OCI-LY3 (cell line): ENCODE data around the gene CAP1.
"Not testable (repeated sequence)": the region's sequence is repeated elsewhere in the genome, so short reads cannot be mapped to it uniquely, and the experiment has no call there.

ENCODE experiments used
- H2AFZ ChIP-seq: fragments of 200-600, 300-600 bp; shearing (Covaris generic); 2 replicates; pipeline ENCODE4 v1.6.0; 2014; ENCODE audit warnings: antibody characterized with exemption, low read depth, low read length
- H3K27ac ChIP-seq: fragments of 200-600, 300-600 bp; sonication (generic); 2 replicates; pipeline ENCODE4 v1.5.1; 2014; ENCODE audit warnings: mild to moderate bottlenecking, low read length, moderate library complexity, mixed read lengths
- H3K27me3 ChIP-seq: fragments of 200-600, 300-600 bp; sonication (generic); 2 replicates; pipeline ENCODE4 v1.6.1; 2014; ENCODE audit warnings: low read depth, low read length, mixed read lengths
- H3K36me3 ChIP-seq: fragments of 200-600, 300-600 bp; sonication (generic); replicated peaks from 2 replicates; pipeline ENCODE3; 2014; ENCODE audit warnings: low read depth, low read length, mixed read lengths
- H3K4me1 ChIP-seq: fragments of 300-600, 200-600 bp; sonication (generic); 2 replicates; pipeline ENCODE4 v1.6.1; 2014; ENCODE audit warnings: low read length, mixed read lengths
- H3K4me2 ChIP-seq: fragments of 200-600, 300-600 bp; sonication (generic); 2 replicates; pipeline ENCODE4 v1.6.1; 2014; ENCODE audit warnings: low read length, mixed read lengths
- H3K4me3 ChIP-seq: fragments of 300-600, 200-600 bp; sonication (generic); 2 replicates; pipeline ENCODE4 v1.5.1; 2014; ENCODE audit warnings: antibody characterized with exemption, mild to moderate bottlenecking, low read length, moderate library complexity
- H3K79me2 ChIP-seq: fragments of 300-600, 200-600 bp; shearing (Covaris generic); 2 replicates; pipeline ENCODE4 v1.6.1; 2014; ENCODE audit warnings: mild to moderate bottlenecking, low read length, mixed read lengths
- H3K9ac ChIP-seq: fragments of 300-600, 200-600 bp; shearing (Covaris generic); 2 replicates; pipeline ENCODE4 v1.6.0; 2014; ENCODE audit warnings: mild to moderate bottlenecking, low read length, moderate library complexity
- H3K9me3 ChIP-seq: fragments of 200-600, 300-600 bp; shearing (Covaris generic); 2 replicates; pipeline ENCODE4 v1.6.1; 2014; ENCODE audit warnings: low read length, mixed read lengths; ENCODE audit not compliant: insufficient read depth
- H4K20me1 ChIP-seq: fragments of 200-600, 300-600 bp; sonication (generic); 2 replicates; pipeline ENCODE4 v1.6.1; 2016; ENCODE audit warnings: low read length, mixed read lengths; ENCODE audit not compliant: insufficient read depth
- EZH2phosphoT487 ChIP-seq: fragments of 200-600 bp; shearing (Covaris generic); IDR thresholded peaks from 2 replicates; pipeline ENCODE4 v1.6.1; 2018; ENCODE audit warnings: antibody characterized with exemption, mixed run types, low read depth
- TF ChIP-seq, protein P1 (sequence below): fragments of 200-600, 300-600 bp; sonication (generic); IDR thresholded peaks from 2 replicates; pipeline ENCODE4 v1.5.1; 2014; ENCODE audit warnings: antibody characterized with exemption, low read length, low read depth

The CAP1 gene

DNA sequence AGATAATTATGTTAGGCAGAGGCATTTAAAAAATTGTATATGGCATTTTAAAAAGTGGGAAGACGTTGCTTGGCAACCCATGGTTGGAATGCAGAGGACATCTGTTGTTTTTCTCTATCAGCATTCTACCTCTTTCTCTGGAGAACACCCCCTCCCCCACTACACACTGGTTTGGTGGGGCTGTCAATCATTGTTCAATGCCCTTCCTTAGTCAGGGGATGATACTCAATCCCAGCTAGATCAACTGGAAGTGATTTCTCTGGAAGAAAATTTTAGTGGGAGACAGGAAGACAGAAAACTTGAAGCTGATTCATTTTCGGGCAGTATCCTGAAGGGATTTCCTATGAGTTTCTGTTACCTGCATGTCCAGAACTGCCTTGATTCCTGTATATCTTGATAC, 35.7 kb upstream of the CAP1 start:
- no peak overlapping the region for H2AFZ ChIP-seq
- H3K4me1 ChIP-seq = peaks cover 41% of the 10 kb centered on the region
- H3K9ac ChIP-seq = no peak overlapping the region
- no peak overlapping the region for H3K4me3 ChIP-seq
- no peaks in the 10 kb centered on the region for H4K20me1 ChIP-seq
- H3K27ac ChIP-seq = no peak overlapping the region
- TF ChIP-seq, protein P1, sequence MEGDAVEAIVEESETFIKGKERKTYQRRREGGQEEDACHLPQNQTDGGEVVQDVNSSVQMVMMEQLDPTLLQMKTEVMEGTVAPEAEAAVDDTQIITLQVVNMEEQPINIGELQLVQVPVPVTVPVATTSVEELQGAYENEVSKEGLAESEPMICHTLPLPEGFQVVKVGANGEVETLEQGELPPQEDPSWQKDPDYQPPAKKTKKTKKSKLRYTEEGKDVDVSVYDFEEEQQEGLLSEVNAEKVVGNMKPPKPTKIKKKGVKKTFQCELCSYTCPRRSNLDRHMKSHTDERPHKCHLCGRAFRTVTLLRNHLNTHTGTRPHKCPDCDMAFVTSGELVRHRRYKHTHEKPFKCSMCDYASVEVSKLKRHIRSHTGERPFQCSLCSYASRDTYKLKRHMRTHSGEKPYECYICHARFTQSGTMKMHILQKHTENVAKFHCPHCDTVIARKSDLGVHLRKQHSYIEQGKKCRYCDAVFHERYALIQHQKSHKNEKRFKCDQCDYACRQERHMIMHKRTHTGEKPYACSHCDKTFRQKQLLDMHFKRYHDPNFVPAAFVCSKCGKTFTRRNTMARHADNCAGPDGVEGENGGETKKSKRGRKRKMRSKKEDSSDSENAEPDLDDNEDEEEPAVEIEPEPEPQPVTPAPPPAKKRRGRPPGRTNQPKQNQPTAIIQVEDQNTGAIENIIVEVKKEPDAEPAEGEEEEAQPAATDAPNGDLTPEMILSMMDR = no peak
- no peak for TF ChIP-seq EZH2phosphoT487
- no peaks in the 10 kb centered on the region for H3K27me3 ChIP-seq
- H3K4me2 ChIP-seq = no peak overlapping the region
- H3K79me2 ChIP-seq = no peaks in the 10 kb centered on the region
- peaks cover 5% of the 10 kb centered on the region; the same call in 1 of the 2 replicates for H3K9me3 ChIP-seq
- H3K36me3 ChIP-seq = no peaks in the 10 kb centered on the region

DNA sequence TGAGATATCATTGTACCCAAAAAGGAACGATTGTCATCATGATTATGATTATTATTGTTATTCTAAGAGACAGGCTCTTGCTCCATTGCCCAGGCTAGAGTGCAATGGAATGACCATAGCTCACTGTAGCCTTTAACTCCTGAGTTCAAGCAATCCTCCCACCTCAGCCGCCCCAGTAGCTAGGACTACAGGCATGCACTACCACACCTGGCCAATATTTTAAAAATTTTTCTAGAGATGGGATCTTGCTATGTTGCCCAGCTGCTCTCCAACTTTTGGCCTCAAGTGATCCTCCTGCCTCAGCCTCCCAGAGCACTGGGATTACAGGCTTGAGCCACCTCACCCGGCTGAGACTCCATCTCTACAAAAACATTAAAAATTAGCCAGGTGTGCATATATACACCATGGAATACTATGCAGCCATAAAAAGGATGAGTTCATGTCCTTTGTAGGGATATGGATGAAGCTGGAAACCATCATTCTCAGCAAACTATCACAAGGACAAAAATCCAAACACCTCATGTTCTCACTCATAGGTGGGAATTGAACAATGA, 33.0 kb upstream of the CAP1 start:
- H3K4me2 ChIP-seq, H4K20me1 ChIP-seq, H3K27ac ChIP-seq, H3K4me3 ChIP-seq, H3K27me3 ChIP-seq, H3K9me3 ChIP-seq, H3K9ac ChIP-seq, H3K36me3 ChIP-seq, H2AFZ ChIP-seq, H3K79me2 ChIP-seq: not testable (repeated sequence)
- H3K4me1 ChIP-seq = peaks cover 23% of the 10 kb centered on the region

DNA sequence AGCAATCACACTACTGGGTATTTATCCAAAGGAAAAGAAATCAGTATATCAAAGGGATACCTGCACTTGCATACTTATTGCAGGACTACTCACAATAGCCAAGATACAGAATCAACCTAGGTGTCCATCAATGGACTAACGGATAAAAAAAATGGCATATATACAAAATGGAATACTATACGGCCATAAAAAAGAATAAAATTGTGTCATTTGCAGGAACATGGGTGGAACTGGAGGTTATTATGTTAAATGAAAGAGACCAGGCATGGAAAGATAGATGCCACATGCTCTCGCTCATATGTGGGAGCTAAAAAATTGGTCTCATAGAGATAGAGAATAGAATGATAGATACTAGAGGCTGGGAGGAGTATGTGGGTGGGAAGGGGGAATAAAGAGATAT, 29.3 kb upstream of the CAP1 start:
- H3K27me3 ChIP-seq = no peaks in the 10 kb centered on the region
- no peaks in the 10 kb centered on the region for H3K36me3 ChIP-seq
- no peaks in the 10 kb centered on the region for H3K9me3 ChIP-seq
- no peak overlapping the region for H3K4me2 ChIP-seq
- no peak overlapping the region for H3K9ac ChIP-seq
- no peak overlapping the region for H2AFZ ChIP-seq
- no peak overlapping the region for H3K27ac ChIP-seq
- H3K4me3 ChIP-seq = no peak overlapping the region
- peaks cover 12% of the 10 kb centered on the region for H3K4me1 ChIP-seq
- no peak for TF ChIP-seq EZH2phosphoT487
- TF ChIP-seq, protein P1 = no peak
- H3K79me2 ChIP-seq = no peaks in the 10 kb centered on the region
- H4K20me1 ChIP-seq = no peaks in the 10 kb centered on the region

DNA sequence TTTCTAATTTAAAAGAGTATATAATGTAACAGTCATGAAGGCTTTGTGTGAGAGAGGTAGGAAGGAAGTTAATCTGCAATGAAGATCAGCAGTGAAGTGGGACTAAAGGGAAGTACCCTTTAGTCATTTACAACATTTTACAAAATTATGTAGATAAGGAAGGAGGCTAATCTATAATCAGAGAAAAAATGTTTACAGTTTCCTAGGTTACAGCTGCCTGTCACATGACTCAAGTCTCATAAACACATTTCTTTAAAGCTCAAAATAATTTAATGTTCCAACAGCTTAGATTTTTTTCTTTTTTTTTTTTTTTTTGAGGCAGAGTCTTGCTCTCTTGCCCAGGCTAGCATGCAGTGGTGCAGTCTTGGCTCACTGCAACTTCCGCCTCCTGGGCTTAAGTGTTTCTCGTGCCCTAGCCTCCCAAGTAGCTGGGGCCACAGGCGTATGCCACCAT, 26.2 kb upstream of the CAP1 start:
- TF ChIP-seq, protein P1 = no peak
- no peak for TF ChIP-seq EZH2phosphoT487
- peak overlapping the region; percentile 24; the same call in 1 of the 2 replicates for H3K4me2 ChIP-seq

More for the DNA sequence above, 26.2 kb upstream of the CAP1 start:
- Histone ChIP-seq H3K9ac (no peak overlapping the region), H2AFZ (no peak overlapping the region), H3K27ac (no peak overlapping the region), H3K9me3 (no peaks in the 10 kb centered on the region), H3K4me1 (peaks cover 12% of the 10 kb centered on the region), H3K4me3 (no peak overlapping the region), H4K20me1 (no peaks in the 10 kb centered on the region), H3K36me3 (no peaks in the 10 kb centered on the region), H3K27me3 (no peaks in the 10 kb centered on the region), H3K79me2 (no peaks in the 10 kb centered on the region)
